Measurements from ENCODE around the gene TRAPPC11. TPM values are rescaled to one million over a fixed set of nuclear protein-coding genes. Genes with fewer than 3 reads are reported as not detected.

TRAPPC11 gene
- total and polyA plus RNA-seq, 4 donors = 7.6 to 27.9 (median 14.9) TPM

- TF ChIP-seq CTCF (IDR thresholded peaks at IDR 0.05; ENCODE audit: low read depth, low read length, missing input control) = no peak
- TF ChIP-seq FOXA1 (IDR thresholded peaks at IDR 0.05) = no peak
- TF ChIP-seq NR2F2 (IDR thresholded peaks at IDR 0.05) = no peak
- TF ChIP-seq TAF1 (conservative IDR thresholded peaks at IDR 0.05) = no peak
- TF ChIP-seq ATF3 (IDR thresholded peaks at IDR 0.05) = no peak
Measured at GRCh38 chr4:183688216-183688615, 29.1 kb downstream of the TRAPPC11 start (continued).

- TF ChIP-seq EGR1 (IDR thresholded peaks at IDR 0.05; ENCODE audit: low read depth in 2 of 2) (no peak), YY1 (IDR thresholded peaks at IDR 0.05) (no peak), REST (IDR thresholded peaks at IDR 0.05) (no peak), MAX (IDR thresholded peaks at IDR 0.05) (no peak)
- Histone ChIP-seq H3K9ac (ENCODE audit: low read depth in 1 of 2, low read length in 2 of 2) (no peak overlapping the region), H3K4me1 (ENCODE audit: control insufficient read depth in 4 of 4, insufficient read depth in 4 of 4, low read length in 3 of 4) (peaks cover 0 to 2% (median 0%) of the 10 kb centered on the region in 4 donors), H3K4me3 (ENCODE audit: low read depth in 1 of 3, low read length in 3 of 3) (no peak overlapping the region), H3K9me3 (ENCODE audit: control insufficient read depth in 4 of 4, low read length in 3 of 4) (no peaks in the 10 kb centered on the region), H3K36me3 (ENCODE audit: control insufficient read depth in 4 of 4, insufficient read depth in 3 of 4, low read depth in 1 of 4, low read length in 3 of 4) (peaks cover 9 to 52% (median 40%) of the 10 kb centered on the region in 4 donors), H3K27me3 (ENCODE audit: control insufficient read depth in 4 of 4, insufficient read depth in 4 of 4, low read length in 3 of 4) (no peaks in the 10 kb centered on the region), H3K27ac (ENCODE audit: low read depth in 1 of 2, low read length in 2 of 2) (no peak overlapping the region)
- DNase-seq (ENCODE audit: low spot score) = no peak
Measured at GRCh38 chr4:183691006-183691405, 31.9 kb downstream of the TRAPPC11 start.

GRCh38 chr4:183691897-183692296 lies 32.8 kb downstream of the TRAPPC11 start:
- H3K4me3 ChIP-seq (ENCODE audit: low read depth in 1 of 3, low read length in 3 of 3) = no peak overlapping the region
- no peak overlapping the region for H3K27ac ChIP-seq (ENCODE audit: low read depth in 1 of 2, low read length in 2 of 2)
- H3K4me1 ChIP-seq (ENCODE audit: control insufficient read depth in 4 of 4, insufficient read depth in 4 of 4, low read length in 3 of 4) = peaks cover 0 to 2% (median 0%) of the 10 kb centered on the region in 4 donors
- no peaks in the 10 kb centered on the region for H3K27me3 ChIP-seq (ENCODE audit: control insufficient read depth in 4 of 4, insufficient read depth in 4 of 4, low read length in 3 of 4)
- no peak overlapping the region for H3K9ac ChIP-seq (ENCODE audit: low read depth in 1 of 2, low read length in 2 of 2)
- peaks cover 6 to 49% (median 39%) of the 10 kb centered on the region in 4 donors for H3K36me3 ChIP-seq (ENCODE audit: control insufficient read depth in 4 of 4, insufficient read depth in 3 of 4, low read depth in 1 of 4, low read length in 3 of 4)
- H3K9me3 ChIP-seq (ENCODE audit: control insufficient read depth in 4 of 4, low read length in 3 of 4) = no peaks in the 10 kb centered on the region
- DNase-seq (ENCODE audit: low spot score) = no peak
- TF ChIP-seq HNF4G (IDR thresholded peaks at IDR 0.05) = no peak
- TF ChIP-seq FOXA1 (IDR thresholded peaks at IDR 0.05) = no peak
- TF ChIP-seq GABPA (IDR thresholded peaks at IDR 0.05 in 1 of 2, conservative IDR thresholded peaks at IDR 0.05 in 1 of 2) = no peak
- TF ChIP-seq TAF1 (conservative IDR thresholded peaks at IDR 0.05) = no peak
- TF ChIP-seq YY1 (IDR thresholded peaks at IDR 0.05) = no peak
- TF ChIP-seq RXRA (IDR thresholded peaks at IDR 0.05) = no peak
- no peak for TF ChIP-seq JUND (IDR thresholded peaks at IDR 0.05)
- no peak for TF ChIP-seq EGR1 (IDR thresholded peaks at IDR 0.05; ENCODE audit: low read depth in 2 of 2)
- TF ChIP-seq REST (IDR thresholded peaks at IDR 0.05) = no peak
- TF ChIP-seq NR2F2 (IDR thresholded peaks at IDR 0.05) = no peak
- no peak for TF ChIP-seq ATF3 (IDR thresholded peaks at IDR 0.05)
- no peak for TF ChIP-seq RAD21 (IDR thresholded peaks at IDR 0.05)
- no peak for TF ChIP-seq CTCF (IDR thresholded peaks at IDR 0.05; ENCODE audit: low read depth, low read length, missing input control)
- TF ChIP-seq ZBTB33 (IDR thresholded peaks at IDR 0.05) = no peak

All from liver (tissue), 9 donors.